ENCODE data around the gene DECR2. TPM values are rescaled to one million over a fixed set of nuclear protein-coding genes. Genes with fewer than 3 reads are reported as not detected.

The DECR2 gene
- total and polyA plus RNA-seq, 2 of the 13 experiments (the other 11 are each of a cell fraction or from before 2014, with no cell fraction given), result 36.3 to 44.6 TPM

DNA sequence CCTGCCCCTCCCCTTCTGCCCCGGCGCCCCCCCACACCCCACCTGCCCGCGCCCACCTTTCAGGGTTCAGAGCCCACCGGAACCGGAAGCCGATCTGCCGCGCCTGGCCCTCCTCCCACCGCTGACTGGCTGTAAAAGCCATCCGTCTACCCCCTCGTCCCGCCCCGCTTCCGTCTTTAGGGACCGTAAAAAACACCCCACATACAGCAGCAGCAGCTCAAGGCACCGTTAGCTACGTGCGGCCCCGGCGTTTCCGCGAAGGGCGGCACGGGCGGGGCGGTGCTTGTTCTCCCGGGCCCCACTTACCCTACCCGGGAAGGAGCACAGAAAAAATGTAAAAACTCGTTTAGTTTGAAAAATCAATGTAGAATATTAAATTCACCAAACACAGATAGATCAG is 31.2 kb upstream of the DECR2 start, which contains the start of gene MRPL28 (continued):
- TF ChIP-seq, protein P1, sequence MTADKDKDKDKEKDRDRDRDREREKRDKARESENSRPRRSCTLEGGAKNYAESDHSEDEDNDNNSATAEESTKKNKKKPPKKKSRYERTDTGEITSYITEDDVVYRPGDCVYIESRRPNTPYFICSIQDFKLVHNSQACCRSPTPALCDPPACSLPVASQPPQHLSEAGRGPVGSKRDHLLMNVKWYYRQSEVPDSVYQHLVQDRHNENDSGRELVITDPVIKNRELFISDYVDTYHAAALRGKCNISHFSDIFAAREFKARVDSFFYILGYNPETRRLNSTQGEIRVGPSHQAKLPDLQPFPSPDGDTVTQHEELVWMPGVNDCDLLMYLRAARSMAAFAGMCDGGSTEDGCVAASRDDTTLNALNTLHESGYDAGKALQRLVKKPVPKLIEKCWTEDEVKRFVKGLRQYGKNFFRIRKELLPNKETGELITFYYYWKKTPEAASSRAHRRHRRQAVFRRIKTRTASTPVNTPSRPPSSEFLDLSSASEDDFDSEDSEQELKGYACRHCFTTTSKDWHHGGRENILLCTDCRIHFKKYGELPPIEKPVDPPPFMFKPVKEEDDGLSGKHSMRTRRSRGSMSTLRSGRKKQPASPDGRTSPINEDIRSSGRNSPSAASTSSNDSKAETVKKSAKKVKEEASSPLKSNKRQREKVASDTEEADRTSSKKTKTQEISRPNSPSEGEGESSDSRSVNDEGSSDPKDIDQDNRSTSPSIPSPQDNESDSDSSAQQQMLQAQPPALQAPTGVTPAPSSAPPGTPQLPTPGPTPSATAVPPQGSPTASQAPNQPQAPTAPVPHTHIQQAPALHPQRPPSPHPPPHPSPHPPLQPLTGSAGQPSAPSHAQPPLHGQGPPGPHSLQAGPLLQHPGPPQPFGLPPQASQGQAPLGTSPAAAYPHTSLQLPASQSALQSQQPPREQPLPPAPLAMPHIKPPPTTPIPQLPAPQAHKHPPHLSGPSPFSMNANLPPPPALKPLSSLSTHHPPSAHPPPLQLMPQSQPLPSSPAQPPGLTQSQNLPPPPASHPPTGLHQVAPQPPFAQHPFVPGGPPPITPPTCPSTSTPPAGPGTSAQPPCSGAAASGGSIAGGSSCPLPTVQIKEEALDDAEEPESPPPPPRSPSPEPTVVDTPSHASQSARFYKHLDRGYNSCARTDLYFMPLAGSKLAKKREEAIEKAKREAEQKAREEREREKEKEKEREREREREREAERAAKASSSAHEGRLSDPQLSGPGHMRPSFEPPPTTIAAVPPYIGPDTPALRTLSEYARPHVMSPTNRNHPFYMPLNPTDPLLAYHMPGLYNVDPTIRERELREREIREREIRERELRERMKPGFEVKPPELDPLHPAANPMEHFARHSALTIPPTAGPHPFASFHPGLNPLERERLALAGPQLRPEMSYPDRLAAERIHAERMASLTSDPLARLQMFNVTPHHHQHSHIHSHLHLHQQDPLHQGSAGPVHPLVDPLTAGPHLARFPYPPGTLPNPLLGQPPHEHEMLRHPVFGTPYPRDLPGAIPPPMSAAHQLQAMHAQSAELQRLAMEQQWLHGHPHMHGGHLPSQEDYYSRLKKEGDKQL (CRISPR knock-in tag; IDR thresholded peaks at IDR 0.05; ENCODE audit: low read depth), result no peak
- no peak for TF ChIP-seq ZXDC (CRISPR knock-in tag; IDR thresholded peaks at IDR 0.05)
- no peak for TF ChIP-seq ZNF367 (CRISPR knock-in tag; IDR thresholded peaks at IDR 0.05; ENCODE audit: borderline replicate concordance)
- no peak; the same call in 1 of the 2 replicates for TF ChIP-seq MAX (IDR thresholded peaks at IDR 0.05)
- no peak for TF ChIP-seq KLF12 (CRISPR knock-in tag; IDR thresholded peaks at IDR 0.05; ENCODE audit: borderline replicate concordance)
- TF ChIP-seq FOXP4 (CRISPR knock-in tag; IDR thresholded peaks at IDR 0.05), result no peak
- TF ChIP-seq SP5 (CRISPR knock-in tag; IDR thresholded peaks at IDR 0.05; ENCODE audit: borderline replicate concordance, low read depth), result peak; percentile 51; the same call in 1 of the 2 replicates
- no peak for TF ChIP-seq KLF11 (CRISPR knock-in tag; IDR thresholded peaks at IDR 0.05)
- TF ChIP-seq, protein P2, sequence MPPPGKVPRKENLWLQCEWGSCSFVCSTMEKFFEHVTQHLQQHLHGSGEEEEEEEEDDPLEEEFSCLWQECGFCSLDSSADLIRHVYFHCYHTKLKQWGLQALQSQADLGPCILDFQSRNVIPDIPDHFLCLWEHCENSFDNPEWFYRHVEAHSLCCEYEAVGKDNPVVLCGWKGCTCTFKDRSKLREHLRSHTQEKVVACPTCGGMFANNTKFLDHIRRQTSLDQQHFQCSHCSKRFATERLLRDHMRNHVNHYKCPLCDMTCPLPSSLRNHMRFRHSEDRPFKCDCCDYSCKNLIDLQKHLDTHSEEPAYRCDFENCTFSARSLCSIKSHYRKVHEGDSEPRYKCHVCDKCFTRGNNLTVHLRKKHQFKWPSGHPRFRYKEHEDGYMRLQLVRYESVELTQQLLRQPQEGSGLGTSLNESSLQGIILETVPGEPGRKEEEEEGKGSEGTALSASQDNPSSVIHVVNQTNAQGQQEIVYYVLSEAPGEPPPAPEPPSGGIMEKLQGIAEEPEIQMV (CRISPR knock-in tag; IDR thresholded peaks at IDR 0.05; ENCODE audit: low read depth), result no peak
- no peak for TF ChIP-seq AFF4 (CRISPR knock-in tag; IDR thresholded peaks at IDR 0.05)
- TF ChIP-seq ZNF704 (CRISPR knock-in tag; IDR thresholded peaks at IDR 0.05; ENCODE audit: borderline replicate concordance), result no peak
- TF ChIP-seq GATAD2A (CRISPR knock-in tag; IDR thresholded peaks at IDR 0.05), result no peak

Measured in HepG2 (cell line).